Kidney (tissue), 14 donors: ENCODE measurements around the gene PTPDC1. TPM values are rescaled to one million over a fixed set of nuclear protein-coding genes. Genes with fewer than 3 reads are reported as not detected.

Experiments
- DNase-seq, 5 donors: peaks; one replicate each; pipeline ENCODE4 v3.0.0-alpha.2; 2013 to 2020
- FAIRE-seq: peaks from 2 replicates; lab custom pipeline; 2012; peaks lifted over from hg19 to GRCh38; lab: Jason Lieb, UNC
- H3K27ac ChIP-seq, 2 donors: one replicate each; pipeline ENCODE4 v1.7.0; 2013; ENCODE audit warnings: low read depth in 2 of 2, low read length in 2 of 2, inconsistent platforms in 1 of 2
- H3K27me3 ChIP-seq: one replicate; pipeline ENCODE4 v1.7.1; 2013; ENCODE audit warnings: low read length, inconsistent platforms; ENCODE audit not compliant: control insufficient read depth, insufficient read depth
- H3K36me3 ChIP-seq, 3 donors: one replicate each; pipeline versions ENCODE4 v1.7.0 to v1.7.1; 2013; ENCODE audit warnings: low read length in 3 of 3, control low read depth in 1 of 3, inconsistent platforms in 1 of 3; ENCODE audit not compliant: insufficient read depth in 3 of 3, control insufficient read depth in 2 of 3
- H3K4me1 ChIP-seq, 3 donors: one replicate each; pipeline versions ENCODE4 v1.7.0 to v1.7.1; 2013; ENCODE audit warnings: low read length in 3 of 3, inconsistent platforms in 1 of 3, low read depth in 1 of 3; ENCODE audit not compliant: control insufficient read depth in 2 of 3, insufficient read depth in 2 of 3
- H3K4me3 ChIP-seq, 3 donors: one replicate each; pipeline versions ENCODE4 v1.7.0 to v1.8.1; 2013; ENCODE audit warnings: low read length in 3 of 3, control low read depth in 1 of 3, inconsistent platforms in 1 of 3
- H3K9ac ChIP-seq, 3 donors: one replicate each; pipeline versions ENCODE4 v1.7.0 to v1.7.1; 2013; ENCODE audit warnings: low read length in 3 of 3, control low read depth in 1 of 3, inconsistent platforms in 1 of 3
- H3K9me3 ChIP-seq, 3 donors: one replicate each; pipeline versions ENCODE4 v1.7.0 to v1.7.1; 2013; ENCODE audit warnings: low read length in 3 of 3, control low read depth in 1 of 3, inconsistent platforms in 1 of 3; ENCODE audit not compliant: control insufficient read depth in 2 of 3, insufficient read depth in 1 of 3
- CTCF ChIP-seq: IDR thresholded peaks from 3 replicates; pipeline ENCODE4 v1.5.1; 2012; ENCODE audit warnings: mild to moderate bottlenecking, moderate library complexity, borderline replicate concordance; ENCODE audit not compliant: insufficient read depth; ENCODE audit errors: extremely low read depth
- intact Hi-C: fragments of 100-400 bp; cut with DNase I; formaldehyde crosslinking; loops from one replicate; pipeline ENCODE4 v1.11.1; 2022
- polyA plus RNA-seq: library from polyadenylated mRNA; stranded (reverse); fragments of 350-450 nt; fragmentation: Illumina TruSeq; extraction: RNeasy Lipid Tissue Mini Kit (QIAGEN cat#74804); gene quantifications from one replicate; pipeline ENCODE4 v1.2.3, GENCODE V29; 2014; ENCODE audit warnings: low read depth, low replicate concordance; ENCODE audit not compliant: insufficient read depth
- total RNA-seq: library from RNA; stranded (reverse); fragmentation: NEBNext Ultra II Directional; extraction: Animal tissue kit (Norgen Biotek cat#: 25700); gene quantifications from one replicate; pipeline ENCODE4 v1.2.1, GENCODE V29; 2021
- donor health status: control.
- donor health status: control.
- donor health status: control.
- donor health status: control.
- donor health status: control.
- donor health status: DM: yes; HTN: yes; CAD: no.
- donor health status: Normal renal cell carcinoma (clear cell type).

PTPDC1 gene
- total and polyA plus RNA-seq, 2 donors from 2014 or later: 2.8 to 8.7 TPM

- TF ChIP-seq CTCF: no peak
- Histone ChIP-seq H3K9me3 (no peaks in the 10 kb centered on the region), H3K27ac (no peak overlapping the region), H3K36me3 (no peaks in the 10 kb centered on the region), H3K9ac (no peak overlapping the region), H3K27me3 (no peaks in the 10 kb centered on the region), H3K4me3 (no peak overlapping the region), H3K4me1 (peaks cover 0 to 8% (median under 1%) of the 10 kb centered on the region in 3 donors)
- FAIRE-seq (no peak), DNase-seq (no peak)
- intact Hi-C loops: no loop called here
Measured at GRCh38 chr9:94145640-94146039, 61.4 kb downstream of the PTPDC1 start.

- FAIRE-seq (no peak), DNase-seq (no peak)
- Histone ChIP-seq H3K27me3 (no peaks in the 10 kb centered on the region), H3K4me3 (no peak overlapping the region), H3K9ac (no peak overlapping the region), H3K27ac (no peak overlapping the region), H3K36me3 (no peaks in the 10 kb centered on the region), H3K9me3 (no peaks in the 10 kb centered on the region), H3K4me1 (peaks cover 0 to 3% (median 0%) of the 10 kb centered on the region in 3 donors)
- TF ChIP-seq CTCF: no peak
- intact Hi-C loops: no loop called here
Measured at GRCh38 chr9:94147776-94148175, 63.5 kb downstream of the PTPDC1 start.

DNA sequence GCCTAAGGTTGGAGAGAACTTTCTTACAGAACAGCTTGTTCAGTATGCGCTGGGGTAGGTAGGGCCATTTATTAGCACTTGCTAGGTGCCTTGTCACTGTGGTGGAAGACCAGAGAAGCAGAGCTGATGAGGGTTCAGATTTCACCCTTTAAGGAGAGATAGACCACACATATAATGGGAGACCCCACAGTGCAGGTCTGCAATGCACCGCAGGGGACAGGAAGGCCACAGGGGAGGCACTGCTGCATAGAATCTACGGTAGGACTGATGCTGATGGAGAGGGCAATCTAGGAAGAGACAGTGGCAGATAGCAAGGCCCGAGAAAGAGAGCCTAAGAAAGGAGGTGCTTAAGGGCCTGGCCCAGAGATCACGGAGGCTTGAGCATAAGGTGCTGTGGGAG, 64.2 kb downstream of the PTPDC1 start:
- no peak overlapping the region for H3K4me3 ChIP-seq
- no peaks in the 10 kb centered on the region for H3K27me3 ChIP-seq
- intact Hi-C loops: no loop called here
- TF ChIP-seq CTCF: no peak
- H3K27ac ChIP-seq: no peak overlapping the region
- FAIRE-seq (no peak), DNase-seq (no peak)
- H3K9ac ChIP-seq: no peak overlapping the region
- H3K4me1 ChIP-seq: peaks cover 0 to 3% (median 0%) of the 10 kb centered on the region in 3 donors
- no peaks in the 10 kb centered on the region for H3K9me3 ChIP-seq
- H3K36me3 ChIP-seq: no peaks in the 10 kb centered on the region

- Histone ChIP-seq H3K9me3 (no peaks in the 10 kb centered on the region), H3K9ac (no peak overlapping the region), H3K4me1 (peaks cover 0 to 3% (median 0%) of the 10 kb centered on the region in 3 donors), H3K27me3 (no peaks in the 10 kb centered on the region), H3K36me3 (no peaks in the 10 kb centered on the region), H3K4me3 (no peak overlapping the region), H3K27ac (no peak overlapping the region)
- intact Hi-C loops: no loop called here
- no peak for FAIRE-seq
- TF ChIP-seq CTCF: no peak
- DNase-seq: no peak
Measured at GRCh38 chr9:94149696-94150095, 65.4 kb downstream of the PTPDC1 start.
